CD14-positive monocyte (primary cell): ENCODE results near the gene PIM3. TPM values are rescaled to one million over a fixed set of nuclear protein-coding genes. Genes with fewer than 3 reads are reported as not detected.

Experiments used
- DNase-seq, 3 donors: peaks; one replicate each; pipeline ENCODE4 v3.0.0-alpha.2; 2011 to 2022
- H2AFZ ChIP-seq: 2 replicates; pipeline ENCODE4 v1.6.0; 2012; ENCODE audit warnings: mild to moderate bottlenecking, low read depth, low read length, inconsistent platforms; ENCODE audit not compliant: insufficient read depth, poor library complexity, severe bottlenecking
- H3K27ac ChIP-seq, 2 donors: 1 replicate in 1 of 2; 2 replicates in 1 of 2; pipeline ENCODE4 v1.5.1; 2012 to 2013; ENCODE audit warnings: low read length in 2 of 2, control low read depth in 1 of 2, inconsistent platforms in 1 of 2, low read depth in 1 of 2, mild to moderate bottlenecking in 1 of 2
- H3K27me3 ChIP-seq, 2 donors: one replicate each; pipeline versions ENCODE4 v1.6.0 to v1.6.1; 2011 to 2013; ENCODE audit warnings: low read length in 2 of 2; ENCODE audit not compliant: control insufficient read depth in 2 of 2, insufficient read depth in 2 of 2
- H3K36me3 ChIP-seq, 2 donors: replicated peaks in 1 of 2; 1 replicate in 1 of 2; 2 replicates in 1 of 2; pipeline versions ENCODE4 v1.5.1 to v1.6.1; 2012 to 2013; ENCODE audit warnings: low read length in 2 of 2, control low read depth in 1 of 2, inconsistent platforms in 1 of 2, mild to moderate bottlenecking in 1 of 2; ENCODE audit not compliant: insufficient read depth in 2 of 2, control insufficient read depth in 1 of 2
- H3K4me1 ChIP-seq, 2 donors: 1 replicate in 1 of 2; 2 replicates in 1 of 2; pipeline versions ENCODE4 v1.5.1 to v1.6.1; 2012 to 2013; ENCODE audit warnings: low read length in 2 of 2, control low read depth in 1 of 2, inconsistent platforms in 1 of 2, mild to moderate bottlenecking in 1 of 2, moderate library complexity in 1 of 2; ENCODE audit not compliant: insufficient read depth in 2 of 2, control insufficient read depth in 1 of 2
- H3K4me2 ChIP-seq: replicated peaks from 2 replicates; pipeline ENCODE3; 2012; ENCODE audit warnings: low read length, moderate library complexity, mild to moderate bottlenecking; ENCODE audit not compliant: poor library complexity, severe bottlenecking; ENCODE audit errors: extremely low read depth
- H3K4me3 ChIP-seq, 3 experiments: fragments of 200-600 bp in 1 of 3; sonication (generic) in 1 of 3; replicated peaks in 1 of 3; 1 replicate in 2 of 3; 2 replicates in 1 of 3; pipeline ENCODE4 v1.5.1; 2011 to 2013; ENCODE audit warnings: low read length in 3 of 3, mild to moderate bottlenecking in 3 of 3, control low read depth in 2 of 3, low read depth in 2 of 3, inconsistent platforms in 1 of 3, moderate library complexity in 1 of 3
- H3K79me2 ChIP-seq: 2 replicates; pipeline ENCODE4 v1.6.0; 2012; ENCODE audit warnings: mild to moderate bottlenecking, control low read depth, inconsistent platforms, low read length, moderate library complexity; ENCODE audit not compliant: insufficient read depth
- H3K9ac ChIP-seq: 2 replicates; pipeline ENCODE4 v1.6.0; 2017; ENCODE audit warnings: low read length, mild to moderate bottlenecking; ENCODE audit not compliant: insufficient read depth, poor library complexity, severe bottlenecking
- H3K9me3 ChIP-seq, 2 donors: replicated peaks in 1 of 2; 1 replicate in 1 of 2; 2 replicates in 1 of 2; pipeline versions ENCODE4 v1.5.1 to v1.6.1; 2012 to 2013; ENCODE audit warnings: low read length in 2 of 2, control low read depth in 1 of 2; ENCODE audit not compliant: control insufficient read depth in 1 of 2, insufficient read depth in 1 of 2
- H4K20me1 ChIP-seq: 2 replicates; pipeline ENCODE4 v1.6.0; 2012; ENCODE audit warnings: mild to moderate bottlenecking, low read length, control low read depth, moderate library complexity; ENCODE audit not compliant: insufficient read depth
- H3K27ac Mint-ChIP-seq, 7 donors: one replicate each; pipeline ENCODE4 v1.8.0; 2020; ENCODE audit warnings: mild to moderate bottlenecking in 7 of 7, mixed read lengths in 7 of 7, moderate library complexity in 6 of 7, inconsistent platforms in 2 of 7
- H3K27me3 Mint-ChIP-seq, 3 donors: one replicate each; pipeline ENCODE4 v1.8.0; 2021 to 2022; ENCODE audit warnings: low read depth in 3 of 3, mild to moderate bottlenecking in 3 of 3, mixed read lengths in 3 of 3, moderate library complexity in 3 of 3, inconsistent platforms in 1 of 3
- H3K36me3 Mint-ChIP-seq, 2 donors: one replicate each; pipeline ENCODE4 v1.8.0; 2020; ENCODE audit warnings: mixed read lengths in 2 of 2, inconsistent platforms in 1 of 2, mild to moderate bottlenecking in 1 of 2
- H3K4me1 Mint-ChIP-seq: one replicate; pipeline ENCODE4 v1.8.0; 2020; ENCODE audit warnings: mild to moderate bottlenecking, mixed read lengths
- H3K4me3 Mint-ChIP-seq, 2 donors: one replicate each; pipeline ENCODE4 v1.8.0; 2020; ENCODE audit warnings: mild to moderate bottlenecking in 2 of 2, mixed read lengths in 2 of 2, moderate library complexity in 1 of 2
- H3K9me3 Mint-ChIP-seq, 7 donors: one replicate each; pipeline ENCODE4 v1.8.0; 2020 to 2022; ENCODE audit warnings: mixed read lengths in 7 of 7, mild to moderate bottlenecking in 6 of 7, moderate library complexity in 6 of 7, inconsistent platforms in 2 of 7
- CTCF ChIP-seq: fragments of 200-600 bp; IDR thresholded peaks from one replicate; pipeline ENCODE4 v1.8.0; 2022; ENCODE audit warnings: antibody characterized with exemption, mild to moderate bottlenecking
- WGBS: methylation state at CpG from one replicate; pipeline ENCODE4 v1.1.5; 2013; ENCODE audit warnings: missing lambda C conversion rate; ENCODE audit not compliant: insufficient coverage; 5-methylcytosine and 5-hydroxymethylcytosine counted together
- intact Hi-C, 2 donors: fragments of 100-400 bp; cut with micrococcal nuclease; formaldehyde crosslinking; loops; one replicate each; pipeline versions ENCODE4 v1.15.0 to v1.15.1; 2023
- polyA plus RNA-seq, 3 donors: library from polyadenylated mRNA; depleted of rRNA in 1 of 3; unstranded in 2 of 3; stranded (reverse) in 1 of 3; fragments of 300-500 nt in 2 of 3; fragments of >200 nt in 1 of 3; fragmentation: Illumina TruSeq in 2 of 3; gene quantifications; 1 replicate in 2 of 3; 2 replicates in 1 of 3; pipeline ENCODE4 v1.2.3, GENCODE V29; 2012 to 2021

The PIM3 gene
- polyA plus RNA-seq, 3 donors, result 38.8 to 135 (median 40.4) TPM

GRCh38 chr22:49948116-49948957 lies 12.2 kb upstream of the PIM3 start:
- Mint-ChIP-seq H3K4me3 (no peak overlapping the region), H3K27ac (no peak overlapping the region)

More at GRCh38 chr22:49948116-49948957, 12.2 kb upstream of the PIM3 start:
- no peak for DNase-seq
- Histone ChIP-seq H3K4me1 (peaks cover 27 to 42% of the 10 kb centered on the region in 2 donors), H3K79me2 (no peaks in the 10 kb centered on the region), H3K9ac (no peak overlapping the region), H3K27me3 (no peaks in the 10 kb centered on the region), H3K9me3 (peaks cover 0 to 5% of the 10 kb centered on the region in 2 donors), H4K20me1 (no peaks in the 10 kb centered on the region), H3K4me3 (no peak overlapping the region), H3K36me3 (no peaks in the 10 kb centered on the region), H2AFZ (no peak overlapping the region), H3K27ac (no peak overlapping the region), H3K4me2 (no peak overlapping the region)
- no peak for TF ChIP-seq CTCF
- intact Hi-C loops, result no loop called here
- H3K36me3 Mint-ChIP-seq, result peaks cover 0 to 4% of the 10 kb centered on the region in 2 donors
- peaks cover 14% of the 10 kb centered on the region for H3K4me1 Mint-ChIP-seq
- peaks cover 0 to 10% (median 4%) of the 10 kb centered on the region in 7 donors for H3K9me3 Mint-ChIP-seq
- H3K27me3 Mint-ChIP-seq, result peaks cover 0 to 3% (median 2%) of the 10 kb centered on the region in 3 donors
- WGBS, result 95% methylated on average over 18 of the region's 23 CpGs
